BJ (cell line): ENCODE measurements around the gene ST6GALNAC4. TPM values are rescaled to one million over a fixed set of nuclear protein-coding genes. Genes with fewer than 3 reads are reported as not detected.

Experiments used
- CTCF ChIA-PET: fragments of 350-600 bp; formaldehyde crosslinking; extraction: SDS; loops from one replicate; lab custom pipeline; 2021; ENCODE audit warnings: antibody characterized with exemption, inconsistent platforms; lab: Yijun Ruan, JAX
- POLR2A ChIA-PET: fragments of 300-600 bp; sonication (Branson Sonifier 250); formaldehyde crosslinking; extraction: SDS; loops from one replicate; lab custom pipeline; 2021; ENCODE audit warnings: antibody characterized with exemption; lab: Charles Lee
- DNase-seq: peaks from one replicate; pipeline ENCODE4 v3.0.0-alpha.2; 2011; ENCODE audit warnings: low read depth
- H3K27me3 ChIP-seq: 2 replicates; pipeline ENCODE4 v1.6.0; 2011; ENCODE audit warnings: low read length; ENCODE audit not compliant: control insufficient read depth, insufficient read depth
- H3K36me3 ChIP-seq: 2 replicates; pipeline ENCODE4 v1.5.1; 2011; ENCODE audit warnings: low read length; ENCODE audit not compliant: control insufficient read depth, insufficient read depth
- H3K4me3 ChIP-seq: 2 replicates; pipeline ENCODE4 v1.5.1; 2011; ENCODE audit warnings: low read depth, mild to moderate bottlenecking, control low read depth, low read length
- polyA plus RNA-seq: library from polyadenylated mRNA; depleted of rRNA; stranded (reverse); fragments of >200 nt; gene quantifications from 2 replicates; pipeline ENCODE4 v1.2.3, GENCODE V29; 2011
- TF ChIP-seq, protein P1 (sequence below): IDR thresholded peaks from 2 replicates; pipeline ENCODE4 v1.5.1; 2011; ENCODE audit warnings: low read depth, mild to moderate bottlenecking, control low read depth, inconsistent platforms, low read length, moderate library complexity; ENCODE audit not compliant: insufficient read depth

The ST6GALNAC4 gene
- polyA plus RNA-seq, 1 experiment, result 35.5 TPM

DNA sequence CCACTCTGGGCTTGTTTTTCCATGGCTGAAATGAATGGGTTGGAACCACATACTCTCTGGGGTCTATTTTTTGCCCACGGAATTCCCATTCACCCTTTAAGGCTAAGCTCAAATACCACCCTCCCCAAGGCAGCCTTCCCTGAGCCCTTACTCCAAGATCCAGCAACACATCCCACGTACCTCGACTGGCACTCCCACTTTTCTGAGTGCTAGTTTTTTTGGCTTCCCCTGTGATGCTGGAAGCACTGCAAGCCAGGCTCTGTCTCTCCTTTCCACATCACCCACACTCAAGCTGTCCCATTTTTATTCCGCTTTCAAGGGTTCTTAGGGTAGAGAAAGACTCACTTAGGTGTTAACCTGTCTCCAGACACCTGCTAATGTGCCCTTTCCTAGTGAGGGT lies 23.4 kb downstream of the ST6GALNAC4 start:
- Histone ChIP-seq H3K4me3 (no peak overlapping the region), H3K27me3 (no peaks in the 10 kb centered on the region), H3K36me3 (peaks cover 49% of the 10 kb centered on the region)
- ChIA-PET CTCF (interaction anchor here (1.0 kb wide), 1 partner anchor 23 kb away, joined by 4 read pairs; no protein-coding TSS in a partner anchor), POLR2A (no interaction called here)
- no peak for DNase-seq
- TF ChIP-seq, protein P1, sequence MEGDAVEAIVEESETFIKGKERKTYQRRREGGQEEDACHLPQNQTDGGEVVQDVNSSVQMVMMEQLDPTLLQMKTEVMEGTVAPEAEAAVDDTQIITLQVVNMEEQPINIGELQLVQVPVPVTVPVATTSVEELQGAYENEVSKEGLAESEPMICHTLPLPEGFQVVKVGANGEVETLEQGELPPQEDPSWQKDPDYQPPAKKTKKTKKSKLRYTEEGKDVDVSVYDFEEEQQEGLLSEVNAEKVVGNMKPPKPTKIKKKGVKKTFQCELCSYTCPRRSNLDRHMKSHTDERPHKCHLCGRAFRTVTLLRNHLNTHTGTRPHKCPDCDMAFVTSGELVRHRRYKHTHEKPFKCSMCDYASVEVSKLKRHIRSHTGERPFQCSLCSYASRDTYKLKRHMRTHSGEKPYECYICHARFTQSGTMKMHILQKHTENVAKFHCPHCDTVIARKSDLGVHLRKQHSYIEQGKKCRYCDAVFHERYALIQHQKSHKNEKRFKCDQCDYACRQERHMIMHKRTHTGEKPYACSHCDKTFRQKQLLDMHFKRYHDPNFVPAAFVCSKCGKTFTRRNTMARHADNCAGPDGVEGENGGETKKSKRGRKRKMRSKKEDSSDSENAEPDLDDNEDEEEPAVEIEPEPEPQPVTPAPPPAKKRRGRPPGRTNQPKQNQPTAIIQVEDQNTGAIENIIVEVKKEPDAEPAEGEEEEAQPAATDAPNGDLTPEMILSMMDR, result no peak

DNA sequence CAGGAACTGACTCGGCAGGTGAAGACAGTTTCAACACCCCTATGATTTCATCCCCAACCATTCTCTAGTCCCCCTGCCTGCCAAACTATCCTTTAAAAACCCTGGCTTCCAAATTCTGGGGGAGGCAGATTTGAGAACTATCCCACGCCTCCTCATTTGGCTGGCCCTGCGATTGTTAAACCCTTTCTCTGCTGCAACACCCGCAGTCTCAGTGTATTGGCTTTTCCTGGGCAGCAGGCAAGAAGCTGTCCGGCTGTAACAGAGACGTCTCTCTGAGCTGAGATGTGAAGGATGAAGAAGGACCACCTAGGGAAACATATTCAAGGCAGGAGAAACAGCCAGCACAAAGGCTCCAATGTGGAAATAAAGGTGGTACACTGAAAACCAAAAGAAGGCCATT lies 24.0 kb downstream of the ST6GALNAC4 start:
- DNase-seq, result no peak
- peaks cover 51% of the 10 kb centered on the region for H3K36me3 ChIP-seq
- no peaks in the 10 kb centered on the region for H3K27me3 ChIP-seq
- ChIA-PET CTCF (interaction anchor here (1.0 kb wide), 1 partner anchor 23 kb away, joined by 4 read pairs; no protein-coding TSS in a partner anchor), POLR2A (interaction anchor here (0.6 kb wide), 1 partner anchor 11 kb away, joined by 3 read pairs; no protein-coding TSS in a partner anchor)
- no peak overlapping the region for H3K4me3 ChIP-seq
- TF ChIP-seq, protein P1, result no peak

DNA sequence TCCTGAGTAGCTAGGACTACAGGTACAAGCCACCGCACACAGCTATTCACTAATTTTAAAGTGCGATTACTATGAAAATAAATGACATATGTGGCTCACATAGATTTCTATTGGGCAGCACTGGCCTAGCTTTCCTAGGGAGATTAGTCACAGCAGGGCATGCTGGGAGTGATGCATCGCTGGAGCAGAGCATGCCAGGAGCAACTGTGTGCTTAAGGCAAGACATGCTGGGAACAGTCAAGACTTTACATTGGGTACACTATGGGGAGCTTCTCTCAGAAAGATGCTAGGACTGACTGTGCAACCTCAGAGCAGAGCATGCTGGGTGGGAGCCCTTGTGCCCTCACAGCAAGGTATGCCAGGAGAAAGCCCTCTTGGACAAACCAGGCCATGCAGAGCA lies 26.8 kb downstream of the ST6GALNAC4 start:
- Histone ChIP-seq H3K27me3 (no peaks in the 10 kb centered on the region), H3K4me3 (no peak overlapping the region), H3K36me3 (peaks cover 55% of the 10 kb centered on the region)
- TF ChIP-seq, protein P1, result no peak
- POLR2A ChIA-PET, result no interaction called here
- CTCF ChIA-PET, result no interaction called here
- no peak for DNase-seq

DNA sequence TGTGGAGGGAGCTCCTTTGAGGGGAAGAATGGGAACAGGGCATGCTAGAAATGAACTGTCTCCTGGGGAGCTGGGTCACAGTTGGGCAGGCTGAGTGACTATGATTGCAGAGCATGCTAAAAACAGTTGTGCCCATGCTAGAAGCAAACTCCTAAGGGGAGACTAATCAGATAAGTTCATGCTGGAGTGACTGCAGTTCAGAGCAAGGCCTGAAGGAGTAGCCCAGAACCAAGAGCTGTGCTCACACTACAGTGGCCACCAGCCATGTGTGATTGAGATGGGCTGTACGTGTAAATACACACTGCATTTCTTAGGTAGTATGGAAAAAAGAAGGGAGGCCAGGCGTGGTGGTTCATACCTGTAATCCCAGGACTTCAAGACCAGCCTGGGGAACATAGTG lies 29.0 kb downstream of the ST6GALNAC4 start:
- TF ChIP-seq, protein P1, result 0 out of 2 replicates have a peak, but pooled peaks have one; percentile 2
- no peaks in the 10 kb centered on the region for H3K27me3 ChIP-seq
- no peak for DNase-seq
- H3K4me3 ChIP-seq, result no peak overlapping the region
- CTCF ChIA-PET, result interaction anchor here (1.0 to 1.3 kb wide), 2 partner anchors 9 to 34 kb away, joined by 3 to 4 read pairs; no protein-coding TSS in a partner anchor
- POLR2A ChIA-PET, result no interaction called here
- H3K36me3 ChIP-seq, result peaks cover 41% of the 10 kb centered on the region

DNA sequence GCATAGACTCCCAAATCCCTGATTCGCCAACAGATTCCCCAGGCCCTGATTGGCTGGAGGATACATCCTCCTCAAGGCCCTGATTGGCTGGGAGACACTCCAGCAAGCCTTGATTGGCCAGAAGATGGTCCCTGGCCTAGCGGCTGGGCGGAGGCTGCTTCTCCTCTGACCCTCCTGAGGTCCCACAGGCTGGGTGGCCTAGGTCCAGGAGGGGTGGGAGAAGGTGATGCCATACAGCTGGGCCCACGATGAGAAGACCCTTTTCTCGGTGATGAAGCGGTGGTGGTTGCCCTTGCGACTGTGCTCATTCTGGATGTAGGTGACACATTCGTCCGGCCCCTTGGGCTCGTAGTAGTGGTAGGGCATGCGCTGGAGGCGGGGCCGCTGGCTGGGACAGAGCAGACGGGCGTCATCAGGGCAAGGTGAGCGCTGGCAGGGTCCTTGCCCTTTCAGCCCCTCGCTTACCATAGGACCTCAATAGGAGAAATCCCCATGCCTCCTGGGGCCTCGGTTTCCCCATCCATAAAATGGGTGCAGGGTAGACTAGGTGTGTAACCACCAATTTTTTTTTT lies 30.4 kb downstream of the ST6GALNAC4 start:
- no peak for DNase-seq
- Histone ChIP-seq H3K36me3 (peaks cover 37% of the 10 kb centered on the region), H3K27me3 (no peaks in the 10 kb centered on the region), H3K4me3 (no peak overlapping the region)
- CTCF ChIA-PET, result no interaction called here
- TF ChIP-seq, protein P1, result no peak
- POLR2A ChIA-PET, result no interaction called here
